NCI-H2171 (cell line): Measurements from ENCODE around the gene STK11IP.

ENCODE experiments used
- DNase-seq: peaks from one replicate; lab custom pipeline; 2025; lab: John Stamatoyannopoulos, UW

The STK11IP gene

GRCh38 chr2:219616550-219616949 lies 18.9 kb downstream of the STK11IP start:
- DNase-seq = no peak

- no peak for DNase-seq
Measured at GRCh38 chr2:219618733-219619122, 21.1 kb downstream of the STK11IP start.

GRCh38 chr2:219619235-219619634 lies 21.6 kb downstream of the STK11IP start:
- no peak for DNase-seq

GRCh38 chr2:219620546-219620945 lies 22.9 kb downstream of the STK11IP start:
- DNase-seq = no peak

- DNase-seq = no peak
Measured at GRCh38 chr2:219621935-219622334, 24.3 kb downstream of the STK11IP start.

- DNase-seq = no peak
Measured at GRCh38 chr2:219622472-219622871, 24.8 kb downstream of the STK11IP start.

GRCh38 chr2:219624565-219624964 lies 26.9 kb downstream of the STK11IP start:
- DNase-seq = no peak

GRCh38 chr2:219625179-219625578 lies 27.5 kb downstream of the STK11IP start:
- DNase-seq = no peak

- DNase-seq = no peak
Measured at GRCh38 chr2:219626540-219626939, 28.9 kb downstream of the STK11IP start.

- DNase-seq = peak; percentile 50
Measured at GRCh38 chr2:219627103-219628100, 29.7 kb downstream of the STK11IP start, which contains the start of gene SLC4A3. SLC4A3 (plus strand) TSS chr2:219627630; CDS start chr2:219627993, 363 bp downstream.

- no peak for DNase-seq
Measured at GRCh38 chr2:219628235-219628985, 30.8 kb downstream of the STK11IP start.

- DNase-seq = no peak
Measured at GRCh38 chr2:219628986-219629901, 31.6 kb downstream of the STK11IP start.

GRCh38 chr2:219629976-219630695 lies 32.5 kb downstream of the STK11IP start:
- no peak for DNase-seq

- no peak for DNase-seq
Measured at GRCh38 chr2:219630770-219631405, 33.2 kb downstream of the STK11IP start.

GRCh38 chr2:219631406-219631891 lies 33.8 kb downstream of the STK11IP start:
- no peak for DNase-seq

- DNase-seq = no peak
Measured at GRCh38 chr2:219631904-219632759, 34.5 kb downstream of the STK11IP start.

GRCh38 chr2:219632760-219633105 lies 35.1 kb downstream of the STK11IP start:
- no peak for DNase-seq

- DNase-seq = no peak
Measured at GRCh38 chr2:219633276-219634065, 35.8 kb downstream of the STK11IP start.
